SK-N-SH treated with all-trans-retinoic acid at 6 μM for 48 hours (cell line): ENCODE data around the gene FSIP1.
A peak's percentile ranks its signal among the peaks of the same experiment; 100 is the strongest.

Source experiments
- ATAC-seq: fragments of 200-7000 bp; cut with Tn5 transposase; 3 replicates; pipeline ENCODE4 v1.9.1; 2020; ENCODE audit warnings: mild to moderate bottlenecking, moderate library complexity
- ARNTL ChIP-seq: fragments of 450-650 bp; formaldehyde crosslinking; IDR thresholded peaks from 2 replicates; pipeline ENCODE4 v1.5.0; 2020; ENCODE audit warnings: low read depth, mild to moderate bottlenecking, moderate library complexity, borderline replicate concordance
- BACH2 ChIP-seq: fragments of 250-450 bp; sonication (Bioruptor Pico); IDR thresholded peaks from 2 replicates; pipeline ENCODE4 v1.9.0; 2021; ENCODE audit warnings: mild to moderate bottlenecking, borderline replicate concordance
- CSDC2 ChIP-seq: fragments of 250-450 bp; sonication (Bioruptor Pico); IDR thresholded peaks from 2 replicates; pipeline ENCODE4 v1.5.0; 2020; ENCODE audit warnings: mild to moderate bottlenecking, moderate library complexity
- ESRRG ChIP-seq: fragments of 250-450 bp; sonication (Bioruptor Pico); IDR thresholded peaks from 2 replicates; pipeline ENCODE4 v1.6.1; 2021; ENCODE audit warnings: mild to moderate bottlenecking
- GLIS3 ChIP-seq: fragments of 250-450 bp; sonication (Bioruptor Pico); IDR thresholded peaks from 2 replicates; pipeline ENCODE4 v1.5.0; 2020; ENCODE audit warnings: mild to moderate bottlenecking, moderate library complexity
- ISL1 ChIP-seq: fragments of 250-450 bp; sonication (Bioruptor Pico); IDR thresholded peaks from 2 replicates; pipeline ENCODE4 v2.1.2; 2022; ENCODE audit warnings: mild to moderate bottlenecking, moderate library complexity
- OSR1 ChIP-seq: fragments of 250-450 bp; sonication (Bioruptor Pico); IDR thresholded peaks from 2 replicates; pipeline ENCODE4 v1.8.0; 2022; ENCODE audit warnings: moderate library complexity, mild to moderate bottlenecking, inconsistent platforms
- PPARA ChIP-seq: fragments of 250-450 bp; sonication (Bioruptor Pico); IDR thresholded peaks from 2 replicates; pipeline ENCODE4 v1.5.0; 2020; ENCODE audit warnings: mild to moderate bottlenecking, borderline replicate concordance
- RARB ChIP-seq: fragments of 250-450 bp; sonication (Bioruptor Pico); IDR thresholded peaks from 2 replicates; pipeline ENCODE4 v1.8.0; 2021; ENCODE audit warnings: mild to moderate bottlenecking, moderate library complexity
- TCF4 ChIP-seq: fragments of 250-450 bp; sonication (Bioruptor Pico); IDR thresholded peaks from 2 replicates; pipeline ENCODE4 v1.8.0; 2021; ENCODE audit warnings: mild to moderate bottlenecking, moderate library complexity, borderline replicate concordance
- TOX ChIP-seq: fragments of 250-450 bp; sonication (Bioruptor Pico); IDR thresholded peaks from 2 replicates; pipeline ENCODE4 v1.8.0; 2021; ENCODE audit warnings: mild to moderate bottlenecking, moderate library complexity, borderline replicate concordance
- ZC3H10 ChIP-seq: fragments of 250-450 bp; sonication (Bioruptor Pico); IDR thresholded peaks from 2 replicates; pipeline ENCODE4 v1.5.1; 2021; ENCODE audit warnings: mild to moderate bottlenecking, moderate library complexity
- ZFP3 ChIP-seq: fragments of 250-450 bp; sonication (Bioruptor Pico); IDR thresholded peaks from 2 replicates; pipeline ENCODE4 v1.5.0; 2020; ENCODE audit warnings: mild to moderate bottlenecking, moderate library complexity
- ZFP30 ChIP-seq: fragments of 450-650 bp; formaldehyde crosslinking; IDR thresholded peaks from 2 replicates; pipeline ENCODE4 v1.5.0; 2022; ENCODE audit warnings: mild to moderate bottlenecking, moderate library complexity
- ZNF565 ChIP-seq: fragments of 450-650 bp; formaldehyde crosslinking; conservative IDR thresholded peaks from 2 replicates; pipeline ENCODE4 v1.5.0; 2020; ENCODE audit warnings: low read depth, mild to moderate bottlenecking, moderate library complexity
- ZNF70 ChIP-seq: fragments of 450-650 bp; formaldehyde crosslinking; IDR thresholded peaks from 2 replicates; pipeline ENCODE4 v1.5.0; 2020; ENCODE audit warnings: mild to moderate bottlenecking, moderate library complexity
- ZNF8 ChIP-seq: fragments of 450-650 bp; formaldehyde crosslinking; IDR thresholded peaks from 2 replicates; pipeline ENCODE4 v1.5.0; 2020; ENCODE audit warnings: mild to moderate bottlenecking, moderate library complexity
- TF ChIP-seq, protein P1 (sequence below): fragments of 250-450 bp; sonication (Bioruptor Pico); IDR thresholded peaks from 2 replicates; pipeline ENCODE4 v1.5.0; 2020; ENCODE audit warnings: mild to moderate bottlenecking, moderate library complexity
- TF ChIP-seq, protein P2 (sequence below): fragments of 250-450 bp; sonication (Bioruptor Pico); IDR thresholded peaks from 2 replicates; pipeline ENCODE4 v1.8.0; 2021; ENCODE audit warnings: low read depth, mild to moderate bottlenecking, moderate library complexity, borderline replicate concordance
- TF ChIP-seq, protein P3 (sequence below): fragments of 250-450 bp; sonication (Bioruptor Pico); IDR thresholded peaks from 2 replicates; pipeline ENCODE4 v1.5.1; 2020; ENCODE audit warnings: low read depth, mild to moderate bottlenecking, moderate library complexity
- TF ChIP-seq, protein P4 (sequence below): fragments of 250-450 bp; sonication (Bioruptor Pico); IDR thresholded peaks from 2 replicates; pipeline ENCODE4 v1.5.1; 2021; ENCODE audit warnings: mild to moderate bottlenecking, moderate library complexity
- TF ChIP-seq, protein P5 (sequence below): fragments of 250-450 bp; sonication (Bioruptor Pico); IDR thresholded peaks from 2 replicates; pipeline ENCODE4 v1.8.0; 2020; ENCODE audit warnings: mild to moderate bottlenecking, moderate library complexity, borderline replicate concordance

FSIP1 gene

DNA sequence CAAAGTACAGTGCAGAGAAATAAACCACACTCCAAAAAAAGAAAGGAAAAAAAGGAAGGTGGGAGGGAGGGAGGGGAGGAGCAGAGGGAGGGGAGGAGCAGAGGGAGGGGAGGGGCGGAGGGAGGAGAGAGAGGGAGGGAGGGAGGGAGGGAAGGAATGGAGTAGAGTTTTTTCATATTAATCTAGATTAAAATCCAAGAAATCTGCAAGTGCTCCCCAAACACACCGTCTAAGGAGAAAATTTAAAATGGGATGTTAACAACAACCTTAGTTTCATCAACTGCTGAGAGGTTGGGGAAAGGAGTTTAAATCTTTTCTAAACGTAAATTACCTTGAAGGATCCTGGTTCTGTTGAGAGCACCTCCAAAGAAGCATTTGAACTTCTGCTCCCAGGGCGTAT, 6.6 kb downstream of the FSIP1 start:
- ATAC-seq: no peak
- TF ChIP-seq ZC3H10 (no peak), PPARA (CRISPR knock-in tag) (no peak), ESRRG (no peak), ZNF565 (CRISPR knock-in tag) (no peak), ISL1 (no peak), CSDC2 (no peak), ZNF8 (CRISPR knock-in tag) (no peak), ZNF70 (CRISPR knock-in tag) (no peak), ARNTL (CRISPR knock-in tag) (no peak), BACH2 (no peak), OSR1 (CRISPR knock-in tag) (no peak), TOX (no peak), ZFP3 (no peak), GLIS3 (no peak), RARB (CRISPR knock-in tag) (no peak), TCF4 (CRISPR knock-in tag) (no peak)
- TF ChIP-seq, protein P1, sequence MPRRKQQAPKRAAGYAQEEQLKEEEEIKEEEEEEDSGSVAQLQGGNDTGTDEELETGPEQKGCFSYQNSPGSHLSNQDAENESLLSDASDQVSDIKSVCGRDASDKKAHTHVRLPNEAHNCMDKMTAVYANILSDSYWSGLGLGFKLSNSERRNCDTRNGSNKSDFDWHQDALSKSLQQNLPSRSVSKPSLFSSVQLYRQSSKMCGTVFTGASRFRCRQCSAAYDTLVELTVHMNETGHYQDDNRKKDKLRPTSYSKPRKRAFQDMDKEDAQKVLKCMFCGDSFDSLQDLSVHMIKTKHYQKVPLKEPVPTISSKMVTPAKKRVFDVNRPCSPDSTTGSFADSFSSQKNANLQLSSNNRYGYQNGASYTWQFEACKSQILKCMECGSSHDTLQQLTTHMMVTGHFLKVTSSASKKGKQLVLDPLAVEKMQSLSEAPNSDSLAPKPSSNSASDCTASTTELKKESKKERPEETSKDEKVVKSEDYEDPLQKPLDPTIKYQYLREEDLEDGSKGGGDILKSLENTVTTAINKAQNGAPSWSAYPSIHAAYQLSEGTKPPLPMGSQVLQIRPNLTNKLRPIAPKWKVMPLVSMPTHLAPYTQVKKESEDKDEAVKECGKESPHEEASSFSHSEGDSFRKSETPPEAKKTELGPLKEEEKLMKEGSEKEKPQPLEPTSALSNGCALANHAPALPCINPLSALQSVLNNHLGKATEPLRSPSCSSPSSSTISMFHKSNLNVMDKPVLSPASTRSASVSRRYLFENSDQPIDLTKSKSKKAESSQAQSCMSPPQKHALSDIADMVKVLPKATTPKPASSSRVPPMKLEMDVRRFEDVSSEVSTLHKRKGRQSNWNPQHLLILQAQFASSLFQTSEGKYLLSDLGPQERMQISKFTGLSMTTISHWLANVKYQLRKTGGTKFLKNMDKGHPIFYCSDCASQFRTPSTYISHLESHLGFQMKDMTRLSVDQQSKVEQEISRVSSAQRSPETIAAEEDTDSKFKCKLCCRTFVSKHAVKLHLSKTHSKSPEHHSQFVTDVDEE (CRISPR knock-in tag): no peak
- TF ChIP-seq, protein P2, sequence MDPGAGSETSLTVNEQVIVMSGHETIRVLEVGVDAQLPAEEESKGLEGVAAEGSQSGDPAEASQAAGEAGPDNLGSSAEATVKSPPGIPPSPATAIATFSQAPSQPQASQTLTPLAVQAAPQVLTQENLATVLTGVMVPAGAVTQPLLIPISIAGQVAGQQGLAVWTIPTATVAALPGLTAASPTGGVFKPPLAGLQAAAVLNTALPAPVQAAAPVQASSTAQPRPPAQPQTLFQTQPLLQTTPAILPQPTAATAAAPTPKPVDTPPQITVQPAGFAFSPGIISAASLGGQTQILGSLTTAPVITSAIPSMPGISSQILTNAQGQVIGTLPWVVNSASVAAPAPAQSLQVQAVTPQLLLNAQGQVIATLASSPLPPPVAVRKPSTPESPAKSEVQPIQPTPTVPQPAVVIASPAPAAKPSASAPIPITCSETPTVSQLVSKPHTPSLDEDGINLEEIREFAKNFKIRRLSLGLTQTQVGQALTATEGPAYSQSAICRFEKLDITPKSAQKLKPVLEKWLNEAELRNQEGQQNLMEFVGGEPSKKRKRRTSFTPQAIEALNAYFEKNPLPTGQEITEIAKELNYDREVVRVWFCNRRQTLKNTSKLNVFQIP: no peak
- TF ChIP-seq, protein P3, sequence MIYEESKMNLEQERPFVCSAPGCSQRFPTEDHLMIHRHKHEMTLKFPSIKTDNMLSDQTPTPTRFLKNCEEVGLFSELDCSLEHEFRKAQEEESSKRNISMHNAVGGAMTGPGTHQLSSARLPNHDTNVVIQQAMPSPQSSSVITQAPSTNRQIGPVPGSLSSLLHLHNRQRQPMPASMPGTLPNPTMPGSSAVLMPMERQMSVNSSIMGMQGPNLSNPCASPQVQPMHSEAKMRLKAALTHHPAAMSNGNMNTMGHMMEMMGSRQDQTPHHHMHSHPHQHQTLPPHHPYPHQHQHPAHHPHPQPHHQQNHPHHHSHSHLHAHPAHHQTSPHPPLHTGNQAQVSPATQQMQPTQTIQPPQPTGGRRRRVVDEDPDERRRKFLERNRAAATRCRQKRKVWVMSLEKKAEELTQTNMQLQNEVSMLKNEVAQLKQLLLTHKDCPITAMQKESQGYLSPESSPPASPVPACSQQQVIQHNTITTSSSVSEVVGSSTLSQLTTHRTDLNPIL (CRISPR knock-in tag): no peak
- TF ChIP-seq, protein P4, sequence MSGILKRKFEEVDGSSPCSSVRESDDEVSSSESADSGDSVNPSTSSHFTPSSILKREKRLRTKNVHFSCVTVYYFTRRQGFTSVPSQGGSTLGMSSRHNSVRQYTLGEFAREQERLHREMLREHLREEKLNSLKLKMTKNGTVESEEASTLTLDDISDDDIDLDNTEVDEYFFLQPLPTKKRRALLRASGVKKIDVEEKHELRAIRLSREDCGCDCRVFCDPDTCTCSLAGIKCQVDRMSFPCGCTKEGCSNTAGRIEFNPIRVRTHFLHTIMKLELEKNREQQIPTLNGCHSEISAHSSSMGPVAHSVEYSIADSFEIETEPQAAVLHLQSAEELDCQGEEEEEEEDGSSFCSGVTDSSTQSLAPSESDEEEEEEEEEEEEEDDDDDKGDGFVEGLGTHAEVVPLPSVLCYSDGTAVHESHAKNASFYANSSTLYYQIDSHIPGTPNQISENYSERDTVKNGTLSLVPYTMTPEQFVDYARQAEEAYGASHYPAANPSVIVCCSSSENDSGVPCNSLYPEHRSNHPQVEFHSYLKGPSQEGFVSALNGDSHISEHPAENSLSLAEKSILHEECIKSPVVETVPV: no peak

DNA sequence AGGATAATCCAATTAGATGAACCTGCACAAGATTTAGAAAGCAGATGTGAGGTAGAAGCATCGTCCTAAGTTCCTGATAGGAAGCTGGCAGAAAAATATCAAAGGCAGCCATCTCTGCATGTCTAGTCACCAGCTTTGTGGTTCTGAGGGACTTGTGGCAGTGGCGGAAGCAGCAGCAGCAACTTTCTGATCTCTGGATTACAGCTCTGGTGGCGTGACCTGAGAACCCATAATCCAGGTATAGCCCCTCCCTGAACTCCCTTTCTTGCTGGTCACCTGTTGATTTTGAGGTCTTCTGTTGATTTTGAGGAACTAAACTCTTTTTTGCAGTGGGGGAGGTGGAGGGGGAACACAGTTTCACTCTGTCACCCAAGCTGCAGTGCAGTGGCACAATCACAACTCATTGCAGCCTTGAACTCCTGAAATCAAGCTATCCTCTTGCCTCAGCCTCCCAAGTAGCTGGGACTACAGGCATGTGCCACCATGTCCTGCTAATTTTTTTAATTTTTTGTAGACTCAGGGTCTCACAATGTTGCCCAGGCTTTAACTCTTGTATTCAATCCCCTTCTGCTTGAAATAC, 7.9 kb downstream of the FSIP1 start:
- TF ChIP-seq CSDC2 (no peak), BACH2 (no peak), PPARA (CRISPR knock-in tag) (no peak)
- TF ChIP-seq, protein P5, sequence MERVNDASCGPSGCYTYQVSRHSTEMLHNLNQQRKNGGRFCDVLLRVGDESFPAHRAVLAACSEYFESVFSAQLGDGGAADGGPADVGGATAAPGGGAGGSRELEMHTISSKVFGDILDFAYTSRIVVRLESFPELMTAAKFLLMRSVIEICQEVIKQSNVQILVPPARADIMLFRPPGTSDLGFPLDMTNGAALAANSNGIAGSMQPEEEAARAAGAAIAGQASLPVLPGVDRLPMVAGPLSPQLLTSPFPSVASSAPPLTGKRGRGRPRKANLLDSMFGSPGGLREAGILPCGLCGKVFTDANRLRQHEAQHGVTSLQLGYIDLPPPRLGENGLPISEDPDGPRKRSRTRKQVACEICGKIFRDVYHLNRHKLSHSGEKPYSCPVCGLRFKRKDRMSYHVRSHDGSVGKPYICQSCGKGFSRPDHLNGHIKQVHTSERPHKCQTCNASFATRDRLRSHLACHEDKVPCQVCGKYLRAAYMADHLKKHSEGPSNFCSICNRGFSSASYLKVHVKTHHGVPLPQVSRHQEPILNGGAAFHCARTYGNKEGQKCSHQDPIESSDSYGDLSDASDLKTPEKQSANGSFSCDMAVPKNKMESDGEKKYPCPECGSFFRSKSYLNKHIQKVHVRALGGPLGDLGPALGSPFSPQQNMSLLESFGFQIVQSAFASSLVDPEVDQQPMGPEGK (CRISPR knock-in tag): no peak
- ATAC-seq: no peak

DNA sequence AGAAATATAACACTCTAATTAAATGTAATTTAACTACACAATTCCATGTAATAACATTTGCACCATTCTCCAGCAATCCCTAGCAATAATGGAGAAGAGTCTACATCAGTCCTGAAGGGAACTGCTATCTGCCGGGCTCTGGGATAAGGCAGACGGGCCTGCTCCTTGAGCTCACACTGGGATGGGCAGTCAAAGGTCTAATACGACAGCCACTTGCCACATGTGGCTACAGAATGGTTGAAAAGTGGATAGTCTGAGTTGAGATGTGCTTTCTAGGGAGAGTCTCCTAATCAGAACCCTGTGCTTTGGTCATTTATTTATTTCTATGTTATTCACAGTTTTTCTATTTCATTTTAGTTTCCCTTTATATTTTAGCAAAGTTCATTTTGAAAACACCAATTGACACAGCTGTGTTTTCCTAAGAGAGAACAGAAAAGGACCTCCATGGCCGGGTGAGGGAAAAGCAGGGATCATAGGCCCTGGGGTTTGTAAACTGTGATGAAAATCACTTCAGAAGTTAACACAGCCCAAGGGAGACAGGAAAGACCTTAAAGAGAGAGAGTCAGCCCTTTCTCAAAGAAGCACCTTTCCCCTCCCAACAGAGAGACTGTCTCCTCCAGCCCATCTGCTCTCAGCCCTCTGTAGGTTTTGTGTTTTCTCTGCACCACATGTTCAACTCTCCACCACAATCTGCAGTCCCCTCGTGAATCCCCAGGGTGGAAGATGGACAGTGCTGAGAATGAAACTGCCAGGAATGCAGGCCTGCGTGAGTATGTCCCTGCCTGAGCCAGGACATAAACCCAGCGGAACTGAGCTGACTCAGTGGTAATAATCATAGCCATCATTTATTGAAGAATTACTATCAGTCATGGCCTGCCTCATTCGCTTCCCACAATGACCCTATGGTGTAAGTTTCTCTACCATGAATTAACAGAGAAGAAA, 11.6 kb downstream of the FSIP1 start:
- ATAC-seq: peak; percentile 93
- TF ChIP-seq, protein P3 (CRISPR knock-in tag): no peak
- TF ChIP-seq TCF4 (CRISPR knock-in tag) (no peak), CSDC2 (no peak), ISL1 (no peak), ZFP30 (CRISPR knock-in tag) (no peak), RARB (CRISPR knock-in tag) (no peak), ZC3H10 (no peak), ZNF565 (CRISPR knock-in tag) (no peak)
- TF ChIP-seq, protein P2: no peak
